Upper lobe of left lung (tissue), 6 donors: ENCODE measurements around the gene IZUMO1. TPM values are rescaled to one million over a fixed set of nuclear protein-coding genes. Genes with fewer than 3 reads are reported as not detected.

Experiments used
- ATAC-seq, 2 donors: fragments of 200-7000 bp; cut with Tn5 transposase; one replicate each; pipeline ENCODE4 v1.9.1; 2022; ENCODE audit warnings: mild to moderate bottlenecking in 2 of 2, moderate library complexity in 2 of 2; ENCODE audit not compliant: low FRiP score in 2 of 2
- DNase-seq, 2 donors: peaks; one replicate each; pipeline ENCODE4 v3.0.0-alpha.2; 2019 to 2020
- H3K27ac ChIP-seq, 4 donors: fragments of 200-600 bp; sonication (generic); one replicate each; pipeline ENCODE4 v1.5.1; 2016 to 2019
- H3K27me3 ChIP-seq, 4 donors: fragments of 200-600 bp; sonication (generic); one replicate each; pipeline ENCODE4 v1.5.1; 2017 to 2019
- H3K36me3 ChIP-seq, 4 donors: fragments of 200-600 bp; sonication (generic); one replicate each; pipeline ENCODE4 v1.5.1; 2016 to 2019
- H3K4me1 ChIP-seq, 4 donors: fragments of 200-600 bp; sonication (generic); one replicate each; pipeline ENCODE4 v1.5.1; 2018 to 2019
- H3K4me3 ChIP-seq, 4 donors: fragments of 200-600 bp; sonication (generic); one replicate each; pipeline ENCODE4 v1.5.1; 2017 to 2019; ENCODE audit warnings: mild to moderate bottlenecking in 2 of 4, moderate library complexity in 1 of 4
- H3K9me3 ChIP-seq, 4 donors: fragments of 200-600 bp; sonication (generic); one replicate each; pipeline ENCODE4 v1.5.1; 2018 to 2019
- CTCF ChIP-seq, 6 experiments: fragments of 450-650 bp in 4 of 6; fragments of 200-600 bp in 2 of 6; sonication (generic) in 2 of 6; IDR thresholded peaks; one replicate each; pipeline ENCODE4 v1.5.1; 2016 to 2019; ENCODE audit warnings: antibody characterized with exemption in 6 of 6
- EP300 ChIP-seq, 4 donors: sonication (generic); formaldehyde crosslinking; IDR thresholded peaks; one replicate each; pipeline ENCODE4 v1.5.1; 2017; ENCODE audit warnings: antibody characterized with exemption in 4 of 4, control low read depth in 2 of 4
- POLR2A ChIP-seq, 4 donors: fragments of 450-650 bp; IDR thresholded peaks; one replicate each; pipeline ENCODE4 v1.5.1; 2016 to 2017; ENCODE audit warnings: antibody characterized with exemption in 4 of 4, mild to moderate bottlenecking in 2 of 4
- POLR2AphosphoS5 ChIP-seq, 2 donors: sonication (generic); formaldehyde crosslinking; IDR thresholded peaks; one replicate each; pipeline ENCODE4 v1.5.1; 2017; ENCODE audit warnings: antibody characterized with exemption in 2 of 2
- WGBS, 2 donors: methylation state at CpG; one replicate each; pipeline ENCODE4 v1.1.5; 2017 to 2018; 5-methylcytosine and 5-hydroxymethylcytosine counted together
- total RNA-seq, 6 donors: library from RNA; depleted of rRNA in 4 of 6; stranded (reverse); fragments of >200 nt in 4 of 6; gene quantifications; one replicate each; pipeline versions ENCODE4 v1.1.0 to v1.2.1, GENCODE V29; 2016 to 2021
- donor health status: DM: no; HTN: no; CAD: no; lungs with moderate emphysema.
- donor health status: DM: no; HTN: yes; CAD: no; lungs with severe emphysema.

The IZUMO1 gene
- total RNA-seq, 6 donors from 2014 or later: 1.4 to 4.2 (median 2.5) TPM; not detected in 1

- peaks cover 15 to 25% (median 23%) of the 10 kb centered on the region in 4 donors for H3K4me1 ChIP-seq
- no peaks in the 10 kb centered on the region for H3K9me3 ChIP-seq
- TF ChIP-seq POLR2AphosphoS5 (IDR thresholded peaks at IDR 0.05): no peak
- no peak for TF ChIP-seq EP300 (IDR thresholded peaks at IDR 0.05)
- no peak for TF ChIP-seq CTCF (IDR thresholded peaks at IDR 0.05)
- TF ChIP-seq POLR2A (IDR thresholded peaks at IDR 0.05): no peak
- H3K27me3 ChIP-seq: peaks cover 0 to 11% (median 0%) of the 10 kb centered on the region in 4 donors
- peaks cover 0 to 7% (median 0%) of the 10 kb centered on the region in 4 donors for H3K36me3 ChIP-seq
- no peak for DNase-seq
- no peak for ATAC-seq
- no peak overlapping the region for H3K27ac ChIP-seq
- no peak overlapping the region for H3K4me3 ChIP-seq
- 75 to 84% methylated on average over 4 to 5 of the region's 5 CpGs for whole genome bisulfite sequencing, 2 donors
Observed at GRCh38 chr19:48755787-48756186, 9.1 kb upstream of the IZUMO1 start.

GRCh38 chr19:48755084-48755641 is 8.5 kb upstream of the IZUMO1 start, which contains the start of gene FGF21:
TSS of gene FGF21 (plus strand) at chr19:48755524. CDS start at chr19:48756237, 713 bp downstream.
- TF ChIP-seq CTCF (IDR thresholded peaks at IDR 0.05) (no peak), POLR2A (IDR thresholded peaks at IDR 0.05) (no peak), POLR2AphosphoS5 (IDR thresholded peaks at IDR 0.05) (no peak), EP300 (IDR thresholded peaks at IDR 0.05) (no peak)
- H3K27ac ChIP-seq: peak within 1 kb of the TSS; percentile 63 to 89 (median 73)
- DNase-seq (no peak), ATAC-seq (no peak)
- 85 to 98% methylated on average over 4 of the region's 4 CpGs for WGBS, 2 donors
- H3K4me3 ChIP-seq: no peak within 1 kb of the TSS
- peaks cover 0 to 11% (median 0%) of the 10 kb centered on the region in 4 donors for H3K27me3 ChIP-seq
- peaks cover 0 to 13% (median 1%) of the 10 kb centered on the region in 4 donors for H3K36me3 ChIP-seq
- peaks cover 13 to 26% (median 23%) of the 10 kb centered on the region in 4 donors for H3K4me1 ChIP-seq
- H3K9me3 ChIP-seq: no peaks in the 10 kb centered on the region

GRCh38 chr19:48752496-48753365 is 6.0 kb upstream of the IZUMO1 start, which contains the start of gene FUT1:
TSS of gene FUT1 (minus strand) at chr19:48752641. CDS start at chr19:48751281, 1,360 bp downstream.
- 4 to 9% methylated on average over 12 to 28 of the region's 73 CpGs for WGBS, 2 donors
- Histone ChIP-seq H3K4me1 (peaks cover 11 to 26% (median 23%) of the 10 kb centered on the region in 4 donors), H3K27ac (peak within 1 kb of the TSS; percentile 68 to 89 (median 84)), H3K9me3 (no peaks in the 10 kb centered on the region), H3K27me3 (peaks cover 0 to 11% (median 0%) of the 10 kb centered on the region in 4 donors), H3K36me3 (peaks cover 0 to 22% (median 2%) of the 10 kb centered on the region in 4 donors), H3K4me3 (peak within 1 kb of the TSS; percentile 48 to 73 (median 58))
- peak; percentile 80 to 86 for ATAC-seq
- TF ChIP-seq CTCF (IDR thresholded peaks at IDR 0.05): peak in 4 of 6 experiments; percentile 32 to 52 (median 32)
- peak in 2 of 4 donors; percentile 43 to 50 for TF ChIP-seq POLR2A (IDR thresholded peaks at IDR 0.05)
- no peak for TF ChIP-seq EP300 (IDR thresholded peaks at IDR 0.05)
- peak; percentile 59 to 69 for TF ChIP-seq POLR2AphosphoS5 (IDR thresholded peaks at IDR 0.05)
- DNase-seq: peak; percentile 92 to 93

- WGBS, 2 donors: 16 to 18% methylated on average over 20 of the region's 20 CpGs
- Histone ChIP-seq H3K4me1 (peaks cover 16 to 33% (median 26%) of the 10 kb centered on the region in 4 donors), H3K9me3 (no peaks in the 10 kb centered on the region), H3K27ac (peak overlapping the region; percentile 68 to 89 (median 84)), H3K27me3 (peaks cover 0 to 11% (median 0%) of the 10 kb centered on the region in 4 donors), H3K36me3 (peaks cover 0 to 28% (median 2%) of the 10 kb centered on the region in 4 donors), H3K4me3 (peak overlapping the region; percentile 48 to 73 (median 58))
- TF ChIP-seq POLR2A (IDR thresholded peaks at IDR 0.05): no peak
- no peak for TF ChIP-seq POLR2AphosphoS5 (IDR thresholded peaks at IDR 0.05)
- TF ChIP-seq EP300 (IDR thresholded peaks at IDR 0.05): no peak
- no peak for TF ChIP-seq CTCF (IDR thresholded peaks at IDR 0.05)
- no peak for DNase-seq
- ATAC-seq: no peak
Observed at GRCh38 chr19:48751845-48752495, 5.3 kb upstream of the IZUMO1 start.
